PC-3 (cell line): ENCODE data around the gene AKR1C2.
"Not testable (repeated sequence)": the region's sequence is repeated elsewhere in the genome, so short reads cannot be mapped to it uniquely, and the experiment has no call there.

Experiments used
- CTCF ChIP-seq: fragments of 300-600 bp; sonication (generic); conservative IDR thresholded peaks from 2 replicates; pipeline ENCODE4 v1.5.1; 2017; ENCODE audit warnings: antibody characterized with exemption, low read depth, mild to moderate bottlenecking, low read length
- EZH2 ChIP-seq: fragments of 300-600 bp; sonication (generic); IDR thresholded peaks from one replicate; pipeline ENCODE4 v1.6.1; 2017; ENCODE audit warnings: antibody characterized with exemption, mild to moderate bottlenecking, low read length; ENCODE audit not compliant: unreplicated experiment
- EZH2phosphoT487 ChIP-seq: fragments of 300-600 bp; sonication (generic); IDR thresholded peaks from 2 replicates; pipeline ENCODE4 v1.6.1; 2018; ENCODE audit warnings: mild to moderate bottlenecking, antibody characterized with exemption, low read length, borderline replicate concordance

- TF ChIP-seq CTCF, EZH2phosphoT487, EZH2: not testable (repeated sequence)
Observed at GRCh38 chr10:4942931-4943330, 60.7 kb downstream of the AKR1C2 start.
